K562 (cell line): Measurements from ENCODE around the gene TMEM184A. TPM values are rescaled to one million over a fixed set of nuclear protein-coding genes. Genes with fewer than 3 reads are reported as not detected.

Experiments used
- CREB5 ChIP-seq: fragments of 250-450 bp; sonication (Bioruptor Pico); IDR thresholded peaks from 2 replicates; pipeline ENCODE4 v1.5.0; 2020; ENCODE audit warnings: mild to moderate bottlenecking
- DNMT1 ChIP-seq: fragments of 450-650 bp; IDR thresholded peaks from 2 replicates; pipeline ENCODE4 v1.6.1; 2016; ENCODE audit warnings: antibody characterized with exemption, mild to moderate bottlenecking
- HMG20A ChIP-seq: fragments of 450-650 bp; formaldehyde crosslinking; conservative IDR thresholded peaks from 2 replicates; pipeline ENCODE4 v1.4.0; 2020; ENCODE audit warnings: mild to moderate bottlenecking, mixed read lengths
- MBD1 ChIP-seq: fragments of 250-450 bp; sonication (Bioruptor Pico); IDR thresholded peaks from 2 replicates; pipeline ENCODE4 v1.8.0; 2022; ENCODE audit warnings: inconsistent platforms
- SMARCB1 ChIP-seq: IDR thresholded peaks from 2 replicates; pipeline ENCODE4 v1.6.1; 2011; ENCODE audit warnings: improper control_type of control experiment, low read depth; ENCODE audit not compliant: insufficient read length
- U2AF1 ChIP-seq: fragments of 200-400 bp; formaldehyde crosslinking; optimal IDR thresholded peaks from 2 replicates; pipeline ENCODE3; 2017; ENCODE audit warnings: mild to moderate bottlenecking, low read depth, low read length, moderate library complexity
- polyA plus RNA-seq, 8 experiments: library from polyadenylated mRNA; depleted of rRNA in 4 of 8; stranded (reverse) in 5 of 8; unstranded in 3 of 8; fragments of >200 nt; fragmentation: Nextera tagmentation in 2 of 8; fragmentation: Illumina TruSeq in 1 of 8; extraction: Ambion mirVana in 2 of 8; extraction: Trizol in 1 of 8; gene quantifications; 2 replicates each; pipeline versions ENCODE4 v1.2.1 to v1.2.3, GENCODE V29; 2011 to 2014; ENCODE audit warnings: inconsistent platforms in 1 of 8, missing spikeins in 1 of 8
- total RNA-seq, 7 experiments: library from RNA; depleted of rRNA in 6 of 7; stranded (reverse); fragments of >200 nt in 6 of 7; fragmentation: Illumina TruSeq in 2 of 7; extraction: Trizol in 2 of 7; gene quantifications; 2 replicates each; pipeline versions ENCODE4 v1.2.1 to v1.2.3, GENCODE V29; 2011 to 2021; ENCODE audit warnings: low replicate concordance in 1 of 7
- TF ChIP-seq, protein P1 (sequence below): fragments of 450-650 bp; IDR thresholded peaks from 2 replicates; pipeline ENCODE4 v1.6.1; 2016; ENCODE audit warnings: mild to moderate bottlenecking, moderate library complexity
- TF ChIP-seq, protein P2 (sequence below): fragments of 250-450 bp; sonication (Bioruptor Pico); IDR thresholded peaks from 2 replicates; pipeline ENCODE4 v1.9.0; 2021; ENCODE audit warnings: mild to moderate bottlenecking, inconsistent platforms

TMEM184A gene
- total and polyA plus RNA-seq, 9 of the 15 experiments (the other 6 are each of a cell fraction or from before 2014, with no cell fraction given) = 0.10 to 0.18 (median 0.11) TPM; not detected in 6

DNA sequence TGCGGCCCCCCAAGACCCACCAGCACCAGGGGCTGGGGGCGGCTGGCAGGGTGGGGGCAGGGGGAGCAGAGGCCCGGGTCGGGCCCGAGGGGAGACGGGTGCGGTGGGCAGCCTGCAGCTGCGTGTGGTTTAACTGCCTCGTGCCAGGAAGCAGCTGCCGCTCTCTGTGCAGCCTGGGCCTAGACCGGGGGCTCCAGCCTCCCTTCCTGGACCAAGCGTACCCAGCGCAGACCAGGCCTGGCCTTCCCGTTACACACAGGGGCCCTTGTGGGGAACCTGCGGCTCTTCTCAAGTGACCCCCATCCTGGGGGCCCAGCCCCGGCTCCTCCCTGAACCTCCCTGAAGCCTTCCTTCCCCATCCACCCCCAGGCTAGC lies 45.2 kb downstream of the TMEM184A start (continued):
- TF ChIP-seq, protein P1, sequence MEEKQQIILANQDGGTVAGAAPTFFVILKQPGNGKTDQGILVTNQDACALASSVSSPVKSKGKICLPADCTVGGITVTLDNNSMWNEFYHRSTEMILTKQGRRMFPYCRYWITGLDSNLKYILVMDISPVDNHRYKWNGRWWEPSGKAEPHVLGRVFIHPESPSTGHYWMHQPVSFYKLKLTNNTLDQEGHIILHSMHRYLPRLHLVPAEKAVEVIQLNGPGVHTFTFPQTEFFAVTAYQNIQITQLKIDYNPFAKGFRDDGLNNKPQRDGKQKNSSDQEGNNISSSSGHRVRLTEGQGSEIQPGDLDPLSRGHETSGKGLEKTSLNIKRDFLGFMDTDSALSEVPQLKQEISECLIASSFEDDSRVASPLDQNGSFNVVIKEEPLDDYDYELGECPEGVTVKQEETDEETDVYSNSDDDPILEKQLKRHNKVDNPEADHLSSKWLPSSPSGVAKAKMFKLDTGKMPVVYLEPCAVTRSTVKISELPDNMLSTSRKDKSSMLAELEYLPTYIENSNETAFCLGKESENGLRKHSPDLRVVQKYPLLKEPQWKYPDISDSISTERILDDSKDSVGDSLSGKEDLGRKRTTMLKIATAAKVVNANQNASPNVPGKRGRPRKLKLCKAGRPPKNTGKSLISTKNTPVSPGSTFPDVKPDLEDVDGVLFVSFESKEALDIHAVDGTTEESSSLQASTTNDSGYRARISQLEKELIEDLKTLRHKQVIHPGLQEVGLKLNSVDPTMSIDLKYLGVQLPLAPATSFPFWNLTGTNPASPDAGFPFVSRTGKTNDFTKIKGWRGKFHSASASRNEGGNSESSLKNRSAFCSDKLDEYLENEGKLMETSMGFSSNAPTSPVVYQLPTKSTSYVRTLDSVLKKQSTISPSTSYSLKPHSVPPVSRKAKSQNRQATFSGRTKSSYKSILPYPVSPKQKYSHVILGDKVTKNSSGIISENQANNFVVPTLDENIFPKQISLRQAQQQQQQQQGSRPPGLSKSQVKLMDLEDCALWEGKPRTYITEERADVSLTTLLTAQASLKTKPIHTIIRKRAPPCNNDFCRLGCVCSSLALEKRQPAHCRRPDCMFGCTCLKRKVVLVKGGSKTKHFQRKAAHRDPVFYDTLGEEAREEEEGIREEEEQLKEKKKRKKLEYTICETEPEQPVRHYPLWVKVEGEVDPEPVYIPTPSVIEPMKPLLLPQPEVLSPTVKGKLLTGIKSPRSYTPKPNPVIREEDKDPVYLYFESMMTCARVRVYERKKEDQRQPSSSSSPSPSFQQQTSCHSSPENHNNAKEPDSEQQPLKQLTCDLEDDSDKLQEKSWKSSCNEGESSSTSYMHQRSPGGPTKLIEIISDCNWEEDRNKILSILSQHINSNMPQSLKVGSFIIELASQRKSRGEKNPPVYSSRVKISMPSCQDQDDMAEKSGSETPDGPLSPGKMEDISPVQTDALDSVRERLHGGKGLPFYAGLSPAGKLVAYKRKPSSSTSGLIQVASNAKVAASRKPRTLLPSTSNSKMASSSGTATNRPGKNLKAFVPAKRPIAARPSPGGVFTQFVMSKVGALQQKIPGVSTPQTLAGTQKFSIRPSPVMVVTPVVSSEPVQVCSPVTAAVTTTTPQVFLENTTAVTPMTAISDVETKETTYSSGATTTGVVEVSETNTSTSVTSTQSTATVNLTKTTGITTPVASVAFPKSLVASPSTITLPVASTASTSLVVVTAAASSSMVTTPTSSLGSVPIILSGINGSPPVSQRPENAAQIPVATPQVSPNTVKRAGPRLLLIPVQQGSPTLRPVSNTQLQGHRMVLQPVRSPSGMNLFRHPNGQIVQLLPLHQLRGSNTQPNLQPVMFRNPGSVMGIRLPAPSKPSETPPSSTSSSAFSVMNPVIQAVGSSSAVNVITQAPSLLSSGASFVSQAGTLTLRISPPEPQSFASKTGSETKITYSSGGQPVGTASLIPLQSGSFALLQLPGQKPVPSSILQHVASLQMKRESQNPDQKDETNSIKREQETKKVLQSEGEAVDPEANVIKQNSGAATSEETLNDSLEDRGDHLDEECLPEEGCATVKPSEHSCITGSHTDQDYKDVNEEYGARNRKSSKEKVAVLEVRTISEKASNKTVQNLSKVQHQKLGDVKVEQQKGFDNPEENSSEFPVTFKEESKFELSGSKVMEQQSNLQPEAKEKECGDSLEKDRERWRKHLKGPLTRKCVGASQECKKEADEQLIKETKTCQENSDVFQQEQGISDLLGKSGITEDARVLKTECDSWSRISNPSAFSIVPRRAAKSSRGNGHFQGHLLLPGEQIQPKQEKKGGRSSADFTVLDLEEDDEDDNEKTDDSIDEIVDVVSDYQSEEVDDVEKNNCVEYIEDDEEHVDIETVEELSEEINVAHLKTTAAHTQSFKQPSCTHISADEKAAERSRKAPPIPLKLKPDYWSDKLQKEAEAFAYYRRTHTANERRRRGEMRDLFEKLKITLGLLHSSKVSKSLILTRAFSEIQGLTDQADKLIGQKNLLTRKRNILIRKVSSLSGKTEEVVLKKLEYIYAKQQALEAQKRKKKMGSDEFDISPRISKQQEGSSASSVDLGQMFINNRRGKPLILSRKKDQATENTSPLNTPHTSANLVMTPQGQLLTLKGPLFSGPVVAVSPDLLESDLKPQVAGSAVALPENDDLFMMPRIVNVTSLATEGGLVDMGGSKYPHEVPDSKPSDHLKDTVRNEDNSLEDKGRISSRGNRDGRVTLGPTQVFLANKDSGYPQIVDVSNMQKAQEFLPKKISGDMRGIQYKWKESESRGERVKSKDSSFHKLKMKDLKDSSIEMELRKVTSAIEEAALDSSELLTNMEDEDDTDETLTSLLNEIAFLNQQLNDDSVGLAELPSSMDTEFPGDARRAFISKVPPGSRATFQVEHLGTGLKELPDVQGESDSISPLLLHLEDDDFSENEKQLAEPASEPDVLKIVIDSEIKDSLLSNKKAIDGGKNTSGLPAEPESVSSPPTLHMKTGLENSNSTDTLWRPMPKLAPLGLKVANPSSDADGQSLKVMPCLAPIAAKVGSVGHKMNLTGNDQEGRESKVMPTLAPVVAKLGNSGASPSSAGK = no peak
- TF ChIP-seq HMG20A (CRISPR knock-in tag) = no peak
- TF ChIP-seq CREB5 = no peak
- no peak for TF ChIP-seq SMARCB1
- TF ChIP-seq, protein P2, sequence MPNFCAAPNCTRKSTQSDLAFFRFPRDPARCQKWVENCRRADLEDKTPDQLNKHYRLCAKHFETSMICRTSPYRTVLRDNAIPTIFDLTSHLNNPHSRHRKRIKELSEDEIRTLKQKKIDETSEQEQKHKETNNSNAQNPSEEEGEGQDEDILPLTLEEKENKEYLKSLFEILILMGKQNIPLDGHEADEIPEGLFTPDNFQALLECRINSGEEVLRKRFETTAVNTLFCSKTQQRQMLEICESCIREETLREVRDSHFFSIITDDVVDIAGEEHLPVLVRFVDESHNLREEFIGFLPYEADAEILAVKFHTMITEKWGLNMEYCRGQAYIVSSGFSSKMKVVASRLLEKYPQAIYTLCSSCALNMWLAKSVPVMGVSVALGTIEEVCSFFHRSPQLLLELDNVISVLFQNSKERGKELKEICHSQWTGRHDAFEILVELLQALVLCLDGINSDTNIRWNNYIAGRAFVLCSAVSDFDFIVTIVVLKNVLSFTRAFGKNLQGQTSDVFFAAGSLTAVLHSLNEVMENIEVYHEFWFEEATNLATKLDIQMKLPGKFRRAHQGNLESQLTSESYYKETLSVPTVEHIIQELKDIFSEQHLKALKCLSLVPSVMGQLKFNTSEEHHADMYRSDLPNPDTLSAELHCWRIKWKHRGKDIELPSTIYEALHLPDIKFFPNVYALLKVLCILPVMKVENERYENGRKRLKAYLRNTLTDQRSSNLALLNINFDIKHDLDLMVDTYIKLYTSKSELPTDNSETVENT = no peak
- no peak for TF ChIP-seq U2AF1
- TF ChIP-seq DNMT1 = no peak
- no peak for TF ChIP-seq MBD1 (CRISPR knock-in tag)
